H1 (cell line): Measurements from ENCODE around the gene ZNF133. TPM values are rescaled to one million over a fixed set of nuclear protein-coding genes. Genes with fewer than 3 reads are reported as not detected.

ENCODE experiments used
- CTCF ChIA-PET: fragments of 300-600 bp; sonication (Branson Sonifier 250); formaldehyde crosslinking; loops from one replicate; lab custom pipeline; 2021; ENCODE audit not compliant: partially characterized antibody; lab: Charles Lee
- POLR2A ChIA-PET: fragments of 300-600 bp; sonication (Branson Sonifier 250); formaldehyde crosslinking; loops from one replicate; lab custom pipeline; 2021; ENCODE audit warnings: inconsistent platforms; ENCODE audit not compliant: partially characterized antibody; lab: Charles Lee
- DNase-seq, 2 experiments: peaks; one replicate each; pipeline versions ENCODE4 v3.0.0 to v3.0.0-alpha.2; 2010 to 2022; ENCODE audit warnings: low spot score in 2 of 2, low read depth in 1 of 2, mixed read lengths in 1 of 2
- FAIRE-seq: peaks from 2 replicates; lab custom pipeline; 2011; peaks lifted over from hg19 to GRCh38; lab: Jason Lieb, UNC
- H2AFZ ChIP-seq: 2 replicates; pipeline ENCODE4 v1.8.1; 2012; ENCODE audit warnings: low read length, inconsistent platforms
- H2AK5ac ChIP-seq: 2 replicates; pipeline ENCODE4 v1.6.1; 2013; ENCODE audit warnings: low read depth, low read length
- H2BK120ac ChIP-seq: replicated peaks from 2 replicates; pipeline ENCODE3; 2013; ENCODE audit warnings: low read depth, low read length, inconsistent platforms
- H2BK12ac ChIP-seq: 2 replicates; pipeline ENCODE4 v1.6.1; 2013; ENCODE audit warnings: low read depth, low read length
- H2BK15ac ChIP-seq: 2 replicates; pipeline ENCODE4 v1.6.1; 2013; ENCODE audit warnings: low read length
- H2BK20ac ChIP-seq: 2 replicates; pipeline ENCODE4 v1.6.1; 2013; ENCODE audit warnings: low read length
- H2BK5ac ChIP-seq: 2 replicates; pipeline ENCODE4 v1.6.1; 2013; ENCODE audit warnings: low read depth, low read length
- H3K14ac ChIP-seq: 2 replicates; pipeline ENCODE4 v1.6.1; 2013; ENCODE audit warnings: inconsistent platforms; ENCODE audit not compliant: insufficient read length
- H3K18ac ChIP-seq: 2 replicates; pipeline ENCODE4 v1.6.1; 2013; ENCODE audit warnings: low read length; ENCODE audit errors: extremely low read depth
- H3K23ac ChIP-seq: 2 replicates; pipeline ENCODE4 v1.6.1; 2013; ENCODE audit warnings: inconsistent platforms; ENCODE audit not compliant: insufficient read length
- H3K23me2 ChIP-seq: 2 replicates; pipeline ENCODE4 v1.6.1; 2013; ENCODE audit warnings: low read depth, low read length
- H3K27ac ChIP-seq: 2 replicates; pipeline ENCODE4 v1.6.1; 2011; ENCODE audit warnings: low read depth, low read length, inconsistent platforms
- H3K27me3 ChIP-seq, 4 experiments: replicated peaks in 1 of 4; 1 replicate in 1 of 4; 2 replicates in 3 of 4; pipeline versions ENCODE4 v1.6.1 to v1.8.1; 2011 to 2013; ENCODE audit warnings: low read length in 3 of 4, mild to moderate bottlenecking in 3 of 4, inconsistent platforms in 2 of 4, mixed read lengths in 2 of 4, moderate library complexity in 1 of 4; ENCODE audit not compliant: control insufficient read depth in 3 of 4, insufficient read depth in 3 of 4; ENCODE audit errors: extremely low read depth in 1 of 4
- H3K36me3 ChIP-seq, 4 experiments: 2 replicates each; pipeline versions ENCODE4 v1.6.1 to v1.8.1; 2011 to 2013; ENCODE audit warnings: mild to moderate bottlenecking in 4 of 4, low read length in 3 of 4, moderate library complexity in 2 of 4, control low read depth in 1 of 4, inconsistent platforms in 1 of 4; ENCODE audit not compliant: insufficient read depth in 4 of 4, control insufficient read depth in 2 of 4
- H3K4ac ChIP-seq: replicated peaks from 2 replicates; pipeline ENCODE3; 2013; ENCODE audit warnings: low read length, low read depth, mixed read lengths, inconsistent platforms; ENCODE audit not compliant: insufficient read length
- H3K4me1 ChIP-seq, 4 experiments: replicated peaks in 1 of 4; 1 replicate in 1 of 4; 2 replicates in 3 of 4; pipeline versions ENCODE4 v1.6.1 to v1.8.1; 2011 to 2013; ENCODE audit warnings: low read length in 3 of 4, inconsistent platforms in 2 of 4, mixed read lengths in 1 of 4; ENCODE audit not compliant: insufficient read depth in 4 of 4, control insufficient read depth in 3 of 4
- H3K4me2 ChIP-seq, 2 experiments: 2 replicates each; pipeline versions ENCODE4 v1.6.1 to v1.8.1; 2011 to 2013; ENCODE audit warnings: low read depth in 2 of 2, low read length in 2 of 2, control low read depth in 1 of 2, inconsistent platforms in 1 of 2, mild to moderate bottlenecking in 1 of 2; ENCODE audit not compliant: insufficient read depth in 1 of 2
- H3K4me3 ChIP-seq, 4 experiments: fragments of 200-600, 300-600 bp in 1 of 4; sonication (generic), shearing (Covaris generic), sonication (Bioruptor Twin) in 1 of 4; 2 replicates each; pipeline versions ENCODE4 v1.5.1 to v1.8.1; 2011 to 2016; ENCODE audit warnings: low read length in 4 of 4, low read depth in 3 of 4, control low read depth in 2 of 4, inconsistent platforms in 2 of 4, mild to moderate bottlenecking in 2 of 4, mixed read lengths in 1 of 4, moderate library complexity in 1 of 4; ENCODE audit not compliant: insufficient read depth in 2 of 4; ENCODE audit errors: extremely low read depth in 1 of 4
- H3K56ac ChIP-seq: replicated peaks from 2 replicates; pipeline ENCODE3; 2013; ENCODE audit warnings: low read depth, mild to moderate bottlenecking, mixed read lengths, low read length, inconsistent platforms; ENCODE audit not compliant: insufficient read length
- H3K79me1 ChIP-seq: 2 replicates; pipeline ENCODE4 v1.6.1; 2013; ENCODE audit warnings: low read depth, low read length, control low read depth
- H3K79me2 ChIP-seq, 2 experiments: 2 replicates each; pipeline versions ENCODE4 v1.6.1 to v1.8.1; 2012 to 2013; ENCODE audit warnings: low read length in 2 of 2, mild to moderate bottlenecking in 2 of 2, inconsistent platforms in 1 of 2; ENCODE audit not compliant: insufficient read depth in 2 of 2, control insufficient read depth in 1 of 2
- H3K9ac ChIP-seq, 4 experiments: replicated peaks in 1 of 4; 1 replicate in 1 of 4; 2 replicates in 3 of 4; pipeline versions ENCODE4 v1.6.1 to v1.8.1; 2011 to 2013; ENCODE audit warnings: low read depth in 3 of 4, low read length in 3 of 4, control low read depth in 2 of 4, mild to moderate bottlenecking in 2 of 4, moderate library complexity in 2 of 4, inconsistent platforms in 1 of 4; ENCODE audit errors: extremely low read depth in 1 of 4
- H3K9me3 ChIP-seq, 2 experiments: 2 replicates each; pipeline versions ENCODE4 v1.6.1 to v1.8.1; 2012 to 2013; ENCODE audit warnings: mild to moderate bottlenecking in 2 of 2, moderate library complexity in 2 of 2, control low read depth in 1 of 2, inconsistent platforms in 1 of 2, low read depth in 1 of 2, low read length in 1 of 2, mixed read lengths in 1 of 2; ENCODE audit not compliant: insufficient read depth in 2 of 2
- H4K20me1 ChIP-seq, 2 experiments: replicated peaks in 1 of 2; 2 replicates each; pipeline versions ENCODE3 to v1.8.1; 2011 to 2013; ENCODE audit warnings: inconsistent platforms in 2 of 2, low read length in 2 of 2, mild to moderate bottlenecking in 1 of 2; ENCODE audit not compliant: insufficient read depth in 2 of 2, control insufficient read depth in 1 of 2
- H4K5ac ChIP-seq: 2 replicates; pipeline ENCODE4 v1.6.1; 2013; ENCODE audit warnings: low read length, low read depth, mixed read lengths, inconsistent platforms; ENCODE audit not compliant: insufficient read length
- H4K8ac ChIP-seq: 2 replicates; pipeline ENCODE4 v1.8.0; 2013; ENCODE audit warnings: mild to moderate bottlenecking, moderate library complexity, low read length, inconsistent platforms; ENCODE audit not compliant: insufficient read depth; ENCODE audit errors: extremely low read depth
- H4K91ac ChIP-seq: replicated peaks from 2 replicates; pipeline ENCODE3; 2013; ENCODE audit warnings: low read length, mixed read lengths, inconsistent platforms; ENCODE audit not compliant: insufficient read length
- BRCA1 ChIP-seq: IDR thresholded peaks from 2 replicates; pipeline ENCODE4 v1.6.1; 2012; ENCODE audit warnings: low read depth, low read length, improper control_type of control experiment
- EZH2 ChIP-seq: fragments of 200-600 bp; sonication (generic); IDR thresholded peaks from 2 replicates; pipeline ENCODE4 v1.7.1; 2012; ENCODE audit warnings: low read depth, mild to moderate bottlenecking, moderate library complexity, low read length, inconsistent platforms; ENCODE audit not compliant: severe bottlenecking
- WGBS, 2 experiments: shearing (Covaris generic) in 1 of 2; methylation state at CpG; one replicate each; pipeline versions ENCODE4 v1.1.6 to v1.1.7; 2013 to 2015; ENCODE audit warnings: low lambda C conversion rate in 2 of 2, mixed read lengths in 2 of 2, inconsistent platforms in 1 of 2, low coverage in 1 of 2, missing lambda C conversion rate in 1 of 2; ENCODE audit not compliant: insufficient replicate concordance in 2 of 2, insufficient coverage in 1 of 2, insufficient read length in 1 of 2; ENCODE audit errors: extremely low coverage in 1 of 2, missing lambda C conversion rate in 1 of 2; 5-methylcytosine and 5-hydroxymethylcytosine counted together
- polyA plus RNA-seq, 7 experiments: library from polyadenylated mRNA; depleted of rRNA in 3 of 7; stranded (reverse) in 5 of 7; unstranded in 2 of 7; fragments of >200 nt in 5 of 7; fragments of 200-250 nt in 2 of 7; gene quantifications; 1 replicate in 5 of 7; 2 replicates in 1 of 7; 4 replicates in 1 of 7; pipeline versions ENCODE4 v1.2.1 to v1.2.3, GENCODE V29; 2011 to 2013; ENCODE audit warnings: missing spikeins in 2 of 7, mixed read lengths in 2 of 7
- total RNA-seq: library from RNA; stranded (reverse); fragmentation: NEBNext Ultra II Directional; extraction: Animal tissue kit (Norgen Biotek cat#: 25700); gene quantifications from 2 replicates; pipeline ENCODE4 v1.2.1, GENCODE V29; 2021

ZNF133 gene
- total and polyA plus RNA-seq, 2 of the 8 experiments (the other 6 are each of a cell fraction or from before 2014, with no cell fraction given), result 12.1 to 15.8 TPM

GRCh38 chr20:18324596-18325089 is 36.3 kb downstream of the ZNF133 start:
- H4K8ac ChIP-seq, result no peak overlapping the region
- H2BK120ac ChIP-seq, result peak overlapping the region; percentile 72
- no peaks in the 10 kb centered on the region for H3K27me3 ChIP-seq
- no peak overlapping the region for H3K9ac ChIP-seq
- ChIA-PET CTCF (no interaction called here), POLR2A (no interaction called here)
- 59% methylated on average over 3 of the region's 3 CpGs; no CpG with 5 or more reads in 1 of the 2 experiments for WGBS, 2 experiments
- H3K36me3 ChIP-seq, result no peaks in the 10 kb centered on the region; a peak in 2 of 8 replicates
- H2AK5ac ChIP-seq, result no peak overlapping the region
- H3K79me2 ChIP-seq, result no peaks in the 10 kb centered on the region
- no peak overlapping the region for H3K18ac ChIP-seq
- H4K5ac ChIP-seq, result peak overlapping the region; percentile 89
- H2BK20ac ChIP-seq, result 0 out of 2 replicates have a peak overlapping the region, but pooled peaks have one; percentile 55
- H3K27ac ChIP-seq, result peak overlapping the region; percentile 36; the same call in 1 of the 2 replicates
- H2BK15ac ChIP-seq, result no peak overlapping the region
- no peak overlapping the region for H2AFZ ChIP-seq
- no peak overlapping the region for H3K23ac ChIP-seq
- no peak for FAIRE-seq
- no peak overlapping the region for H2BK12ac ChIP-seq
- no peak overlapping the region for H3K14ac ChIP-seq
- peaks cover 0 to 13% of the 10 kb centered on the region in 2 experiments; a peak in 2 of 4 replicates for H3K9me3 ChIP-seq
- H2BK5ac ChIP-seq, result peak overlapping the region; percentile 50; the same call in 1 of the 2 replicates
- DNase-seq, result no peak
- no peak overlapping the region for H4K91ac ChIP-seq
- H3K4ac ChIP-seq, result no peak overlapping the region
- no peaks in the 10 kb centered on the region for H4K20me1 ChIP-seq
- no peak overlapping the region for H3K4me3 ChIP-seq
- H3K23me2 ChIP-seq, result no peaks in the 10 kb centered on the region
- H3K56ac ChIP-seq, result no peak overlapping the region
- no peaks in the 10 kb centered on the region for H3K79me1 ChIP-seq
- peaks cover 0 to 11% (median 5%) of the 10 kb centered on the region in 4 experiments; a peak in 6 of 7 replicates for H3K4me1 ChIP-seq
- H3K4me2 ChIP-seq, result peak overlapping the region in 1 of 2 experiments; percentile 51; a peak in 2 of 4 replicates
- TF ChIP-seq EZH2 (no peak), BRCA1 (no peak)
